ENCODE results near the gene ERCC6.

DNA sequence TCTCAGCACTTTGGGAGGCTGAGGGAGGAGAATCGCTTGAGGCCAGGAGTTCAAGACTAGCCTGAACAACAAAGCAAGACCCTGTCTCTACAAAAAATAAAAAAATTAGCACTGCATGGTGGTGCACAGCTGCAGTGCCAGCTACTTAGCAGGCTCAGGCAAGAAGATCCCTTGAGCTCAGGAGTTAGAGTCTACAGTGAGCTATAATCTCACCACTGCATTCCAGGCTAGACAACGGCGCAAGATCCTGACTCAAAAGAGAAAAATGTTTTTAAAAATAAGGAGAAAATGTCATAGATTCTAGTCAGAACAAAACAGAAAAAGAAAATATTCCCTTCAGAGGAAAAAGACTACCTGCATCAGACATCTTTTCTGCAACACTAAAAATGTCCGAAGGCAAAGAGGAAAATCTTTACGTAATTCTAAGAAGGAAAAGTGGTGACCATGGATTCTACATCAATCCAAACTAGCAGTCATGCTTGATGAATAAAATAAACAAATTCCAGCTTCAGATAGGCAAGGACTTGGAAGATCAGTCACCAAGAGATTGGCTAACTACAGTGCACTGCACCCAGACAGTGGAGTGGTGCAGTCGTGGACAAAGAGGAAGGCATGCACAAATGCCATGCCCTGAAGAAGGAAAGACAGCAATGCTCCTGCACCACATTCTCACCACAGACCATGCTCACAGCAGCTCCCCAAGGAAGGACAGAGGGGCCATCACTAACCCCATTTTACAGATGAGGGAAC is 54.3 kb downstream of the ERCC6 start:
- TF ChIP-seq SIN3A (IDR thresholded peaks at IDR 0.05; ENCODE audit: low read depth, low read length) (no peak), BHLHE40 (IDR thresholded peaks at IDR 0.05; ENCODE audit: borderline replicate concordance in 1 of 2, low read depth in 2 of 2, low read length in 1 of 2) (no peak), EZH2 (IDR thresholded peaks at IDR 0.05; ENCODE audit: borderline replicate concordance, control insufficient read depth, low read depth, low read length) (no peak), GABPA (IDR thresholded peaks at IDR 0.05; ENCODE audit: low read depth) (no peak), EGR1 (IDR thresholded peaks at IDR 0.05; ENCODE audit: borderline replicate concordance in 1 of 2, low read depth in 2 of 2, low read length in 2 of 2) (no peak), NFXL1 (IDR thresholded peaks at IDR 0.05; ENCODE audit: borderline replicate concordance) (no peak), EED (IDR thresholded peaks at IDR 0.05; ENCODE audit: low read depth) (no peak), CEBPB (IDR thresholded peaks at IDR 0.05; ENCODE audit: borderline replicate concordance in 1 of 2, low read depth in 2 of 2, low read length in 2 of 2) (no peak), YY1 (IDR thresholded peaks at IDR 0.05; ENCODE audit: low read depth, low read length) (no peak), EP300 (IDR thresholded peaks at IDR 0.05; ENCODE audit: borderline replicate concordance in 1 of 2, control insufficient read depth in 1 of 2, low read depth in 2 of 2, low read length in 2 of 2) (no peak), POLR2AphosphoS2 (IDR thresholded peaks at IDR 0.05; ENCODE audit: low read depth, low read length) (no peak)
- TF ChIP-seq, protein P1, sequence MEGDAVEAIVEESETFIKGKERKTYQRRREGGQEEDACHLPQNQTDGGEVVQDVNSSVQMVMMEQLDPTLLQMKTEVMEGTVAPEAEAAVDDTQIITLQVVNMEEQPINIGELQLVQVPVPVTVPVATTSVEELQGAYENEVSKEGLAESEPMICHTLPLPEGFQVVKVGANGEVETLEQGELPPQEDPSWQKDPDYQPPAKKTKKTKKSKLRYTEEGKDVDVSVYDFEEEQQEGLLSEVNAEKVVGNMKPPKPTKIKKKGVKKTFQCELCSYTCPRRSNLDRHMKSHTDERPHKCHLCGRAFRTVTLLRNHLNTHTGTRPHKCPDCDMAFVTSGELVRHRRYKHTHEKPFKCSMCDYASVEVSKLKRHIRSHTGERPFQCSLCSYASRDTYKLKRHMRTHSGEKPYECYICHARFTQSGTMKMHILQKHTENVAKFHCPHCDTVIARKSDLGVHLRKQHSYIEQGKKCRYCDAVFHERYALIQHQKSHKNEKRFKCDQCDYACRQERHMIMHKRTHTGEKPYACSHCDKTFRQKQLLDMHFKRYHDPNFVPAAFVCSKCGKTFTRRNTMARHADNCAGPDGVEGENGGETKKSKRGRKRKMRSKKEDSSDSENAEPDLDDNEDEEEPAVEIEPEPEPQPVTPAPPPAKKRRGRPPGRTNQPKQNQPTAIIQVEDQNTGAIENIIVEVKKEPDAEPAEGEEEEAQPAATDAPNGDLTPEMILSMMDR (IDR thresholded peaks at IDR 0.05 in 2 of 3, conservative IDR thresholded peaks at IDR 0.05 in 1 of 3; ENCODE audit: control insufficient read depth in 2 of 3, extremely low read depth in 1 of 3, insufficient read depth in 1 of 3, low read depth in 3 of 3, low read length in 3 of 3) = no peak
- TF ChIP-seq, protein P2, sequence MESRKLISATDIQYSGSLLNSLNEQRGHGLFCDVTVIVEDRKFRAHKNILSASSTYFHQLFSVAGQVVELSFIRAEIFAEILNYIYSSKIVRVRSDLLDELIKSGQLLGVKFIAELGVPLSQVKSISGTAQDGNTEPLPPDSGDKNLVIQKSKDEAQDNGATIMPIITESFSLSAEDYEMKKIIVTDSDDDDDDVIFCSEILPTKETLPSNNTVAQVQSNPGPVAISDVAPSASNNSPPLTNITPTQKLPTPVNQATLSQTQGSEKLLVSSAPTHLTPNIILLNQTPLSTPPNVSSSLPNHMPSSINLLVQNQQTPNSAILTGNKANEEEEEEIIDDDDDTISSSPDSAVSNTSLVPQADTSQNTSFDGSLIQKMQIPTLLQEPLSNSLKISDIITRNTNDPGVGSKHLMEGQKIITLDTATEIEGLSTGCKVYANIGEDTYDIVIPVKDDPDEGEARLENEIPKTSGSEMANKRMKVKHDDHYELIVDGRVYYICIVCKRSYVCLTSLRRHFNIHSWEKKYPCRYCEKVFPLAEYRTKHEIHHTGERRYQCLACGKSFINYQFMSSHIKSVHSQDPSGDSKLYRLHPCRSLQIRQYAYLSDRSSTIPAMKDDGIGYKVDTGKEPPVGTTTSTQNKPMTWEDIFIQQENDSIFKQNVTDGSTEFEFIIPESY (IDR thresholded peaks at IDR 0.05) = no peak

All from GM12878 (cell line).